ENCODE results near the gene FAM171A2.
"Not testable (repeated sequence)": the region's sequence is repeated elsewhere in the genome, so short reads cannot be mapped to it uniquely, and the experiment has no call there.

The FAM171A2 gene

DNA sequence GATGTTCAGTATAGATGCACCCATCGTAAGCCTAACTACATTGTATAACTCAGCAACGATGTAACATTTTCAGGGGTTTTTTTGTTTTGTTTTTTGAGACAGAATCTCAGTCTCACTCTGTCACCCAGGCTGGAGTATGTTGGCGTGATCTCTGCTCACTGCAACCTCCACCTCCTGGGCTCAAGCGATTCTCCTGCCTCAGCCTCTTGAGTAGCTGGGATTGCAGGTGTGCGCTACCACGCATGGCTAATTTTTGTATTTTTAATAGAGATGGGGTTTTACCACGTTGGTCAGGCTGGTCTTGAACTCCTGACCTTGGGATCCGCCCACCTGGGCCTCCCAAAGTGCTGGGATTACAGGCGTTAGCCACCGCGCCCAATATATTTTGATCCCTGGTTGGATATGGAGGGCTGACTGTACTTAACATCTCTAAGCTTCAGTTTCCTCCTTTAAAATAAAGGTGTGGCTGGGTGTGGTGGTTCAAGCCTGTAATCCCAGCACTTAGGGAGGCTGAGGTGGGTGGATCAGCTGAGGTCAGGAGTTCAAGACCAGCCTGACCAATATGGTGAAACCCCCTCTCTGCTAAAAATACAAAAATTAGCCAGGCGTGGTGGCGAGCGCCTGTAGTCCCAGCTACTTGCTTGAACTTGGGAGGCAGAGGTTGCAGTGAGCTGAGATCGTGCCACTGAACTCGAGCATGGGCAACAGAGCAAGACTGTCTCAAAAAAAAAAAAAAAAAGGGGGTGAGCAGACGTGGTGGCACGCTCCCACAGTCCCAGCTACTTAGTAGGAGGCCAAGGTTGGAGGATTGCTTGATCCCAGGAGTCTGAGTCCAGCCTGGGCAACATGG lies 16.2 kb downstream of the FAM171A2 start:
- DNase-seq (ENCODE audit: low read depth in 2 of 2): not testable (repeated sequence)

DNA sequence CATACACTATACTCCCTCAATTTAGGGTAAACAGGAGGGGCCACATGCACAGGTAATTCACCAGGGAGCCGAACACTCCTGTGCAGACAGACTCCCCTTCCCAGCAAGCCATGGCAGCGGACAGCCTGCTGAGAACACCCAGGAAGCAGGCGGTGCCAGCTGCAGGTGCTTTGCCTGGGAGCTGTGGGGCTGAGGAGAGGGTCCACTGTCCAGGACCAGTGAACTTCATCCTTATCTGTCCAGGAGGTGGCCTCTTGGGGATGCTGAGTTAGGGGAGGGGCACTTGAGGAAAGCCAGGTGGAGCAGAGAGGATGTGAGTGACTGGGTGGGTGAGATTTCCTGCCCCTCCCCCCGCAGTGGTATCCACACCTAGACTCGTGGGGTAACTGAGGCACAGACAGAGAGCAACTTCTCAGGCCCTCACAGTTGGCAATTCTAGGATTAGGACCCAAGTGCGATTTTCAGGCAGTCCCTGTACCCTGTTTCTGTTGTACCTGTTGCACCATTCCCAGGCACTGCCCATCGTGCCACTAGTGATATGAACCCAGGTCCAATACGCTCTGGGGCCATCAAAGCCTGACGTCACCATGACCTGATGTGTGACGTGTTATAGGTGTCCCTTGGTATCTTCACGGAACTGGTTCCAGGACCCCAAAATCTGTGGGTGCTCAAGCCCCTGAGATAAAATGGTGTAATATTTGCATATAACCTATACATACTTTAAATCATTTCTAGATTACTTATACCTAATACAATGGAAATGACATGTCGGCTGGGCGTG lies 17.4 kb downstream of the FAM171A2 start:
- DNase-seq (ENCODE audit: low read depth in 2 of 2): no peak

DNA sequence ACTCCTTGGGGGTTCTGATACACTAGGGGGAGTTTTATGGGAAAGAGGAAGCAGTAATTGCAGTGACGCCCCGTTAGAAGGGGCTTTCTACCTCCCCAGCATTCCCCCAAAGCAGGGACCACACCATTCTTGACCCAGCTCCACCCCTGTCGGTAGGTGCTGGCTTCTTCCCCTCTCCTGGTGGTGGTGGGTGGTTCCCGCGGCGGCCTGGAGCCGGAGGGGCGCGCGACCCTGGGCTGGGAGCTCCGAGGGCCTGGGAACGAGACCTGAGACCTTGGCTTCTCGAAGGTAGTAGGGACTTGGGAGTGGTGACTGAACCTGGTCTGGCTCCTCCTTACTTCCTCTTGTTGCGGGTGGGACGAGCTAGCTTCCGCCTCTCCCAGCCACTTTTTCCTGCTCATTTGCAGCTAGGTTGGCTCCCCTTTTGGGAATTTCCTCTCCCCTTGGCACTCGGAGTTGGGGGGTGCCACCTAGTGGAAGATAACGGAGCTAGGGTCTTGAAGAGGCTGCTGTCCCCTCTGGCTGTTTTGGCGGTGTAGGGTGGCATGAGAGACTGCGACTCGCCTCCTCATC lies 18.1 kb downstream of the FAM171A2 start:
- DNase-seq (ENCODE audit: low read depth in 2 of 2): peak; percentile 22 to 26

DNA sequence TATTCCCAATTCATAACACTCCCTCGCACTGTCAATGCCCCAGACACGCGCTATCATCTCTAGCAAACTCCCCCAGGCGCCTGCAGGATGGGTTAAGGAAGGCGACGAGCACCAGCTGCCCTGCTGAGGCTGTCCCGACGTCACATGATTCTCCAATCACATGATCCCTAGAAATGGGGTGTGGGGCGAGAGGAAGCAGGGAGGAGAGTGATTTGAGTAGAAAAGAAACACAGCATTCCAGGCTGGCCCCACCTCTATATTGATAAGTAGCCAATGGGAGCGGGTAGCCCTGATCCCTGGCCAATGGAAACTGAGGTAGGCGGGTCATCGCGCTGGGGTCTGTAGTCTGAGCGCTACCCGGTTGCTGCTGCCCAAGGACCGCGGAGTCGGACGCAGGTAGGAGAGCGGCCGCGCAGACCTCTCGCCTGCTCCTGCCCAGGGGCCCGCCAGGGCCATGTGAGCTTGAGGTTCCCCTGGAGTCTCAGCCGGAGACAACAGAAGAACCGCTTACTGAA lies 18.7 kb downstream of the FAM171A2 start, which contains the start of gene GRN:
Gene GRN (plus strand): TSS at position 364 of the 515 bp plus-strand sequence. CDS start 3,863 bp downstream, outside the sequence.
- peak; percentile 74 to 75 for DNase-seq (ENCODE audit: low read depth in 2 of 2)

DNA sequence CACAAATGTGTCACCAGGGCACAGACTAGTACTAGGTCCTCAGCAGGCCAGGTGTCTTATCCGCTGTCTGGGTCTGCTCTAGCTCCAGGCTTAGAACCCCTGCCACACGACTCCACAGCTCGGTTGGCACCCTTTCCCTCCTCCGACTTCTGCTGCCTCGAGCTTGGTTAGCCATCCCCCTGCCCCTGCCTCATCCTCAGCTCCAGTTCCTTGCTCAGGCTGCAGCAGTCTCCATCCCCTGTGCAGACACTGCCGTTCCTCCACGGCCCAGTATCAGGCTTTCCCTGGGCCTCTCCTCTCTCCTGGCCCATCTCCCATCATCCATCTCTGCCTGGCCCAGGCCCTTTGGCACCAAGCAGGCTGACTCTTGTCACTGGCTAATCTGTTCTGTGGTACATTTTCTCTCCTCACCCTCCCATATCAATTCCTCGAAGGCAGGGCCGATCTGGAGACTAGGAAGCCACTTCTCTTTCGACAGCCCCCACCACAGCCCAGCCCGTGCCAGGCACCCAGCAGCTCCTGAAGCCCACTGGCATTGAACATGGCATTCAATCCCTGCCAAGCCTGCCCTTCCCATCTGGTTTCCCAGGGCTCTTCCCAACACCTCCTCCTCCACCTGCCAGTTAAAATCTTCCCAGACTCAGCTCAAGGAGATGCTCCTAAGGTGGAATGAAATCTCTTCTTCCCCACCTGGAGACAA lies 20.0 kb downstream of the FAM171A2 start:
- DNase-seq (ENCODE audit: low read depth in 2 of 2): no peak

DNA sequence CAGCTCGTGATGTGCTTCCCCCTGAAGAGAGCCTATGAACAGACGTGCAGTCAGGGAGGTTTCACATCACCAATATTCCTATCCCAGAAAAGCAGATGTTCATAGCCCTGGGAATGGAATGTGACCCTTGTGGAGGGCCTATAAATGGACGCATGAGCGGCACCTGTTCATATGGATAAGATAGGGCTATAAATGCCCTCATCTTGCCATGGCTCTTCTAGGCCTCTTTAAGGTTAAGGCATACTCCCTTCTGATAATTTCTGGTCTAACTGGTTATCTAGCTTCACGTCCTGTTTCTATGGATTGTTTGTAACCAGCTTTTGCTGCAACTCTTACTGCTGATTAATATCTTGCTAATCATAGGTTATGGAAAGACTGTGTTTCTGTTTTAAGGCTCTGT lies 23.1 kb downstream of the FAM171A2 start:
- DNase-seq (ENCODE audit: low read depth in 2 of 2): not testable (repeated sequence)

DNA sequence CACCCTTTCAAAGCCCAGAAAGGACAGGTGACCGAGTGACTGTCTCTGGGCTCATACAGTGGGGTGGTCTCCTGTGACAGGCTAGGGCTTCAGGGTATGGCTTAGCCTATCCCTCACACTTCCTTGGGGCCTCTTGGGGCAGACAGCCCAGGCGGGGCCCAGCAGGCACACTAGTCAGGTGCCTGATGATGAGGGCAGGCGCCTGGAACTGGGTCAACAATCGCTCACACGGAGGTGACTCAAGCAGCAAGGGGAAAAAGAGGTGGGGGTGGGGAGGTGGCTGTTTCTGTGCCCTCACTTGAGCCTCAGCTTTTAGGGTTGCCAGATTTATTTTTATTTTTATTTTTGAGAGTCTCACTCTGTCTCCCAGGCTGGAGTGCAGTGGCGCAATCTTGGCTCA lies 25.0 kb downstream of the FAM171A2 start:
- no peak for DNase-seq (ENCODE audit: low read depth in 2 of 2)

DNA sequence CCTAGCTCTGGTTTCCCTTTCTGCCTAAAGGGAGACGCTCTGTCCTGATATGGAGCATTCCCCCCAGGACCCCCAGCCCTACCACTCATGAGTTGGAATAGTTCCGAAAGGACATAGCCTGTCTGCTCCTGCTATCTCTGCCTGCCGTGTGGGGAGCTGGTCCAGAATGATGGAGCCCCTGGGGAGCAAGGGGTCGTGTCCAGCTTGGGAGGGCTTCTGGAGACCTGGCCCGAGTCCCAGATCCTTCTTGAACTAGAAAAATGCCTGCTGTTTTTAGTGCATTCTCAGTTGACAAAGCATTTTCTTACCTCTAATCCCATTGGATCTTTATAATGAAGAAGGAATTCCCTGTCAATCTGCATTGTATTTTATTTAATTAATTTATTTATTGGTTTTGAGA lies 27.7 kb downstream of the FAM171A2 start:
- DNase-seq (ENCODE audit: low read depth in 2 of 2): no peak

DNA sequence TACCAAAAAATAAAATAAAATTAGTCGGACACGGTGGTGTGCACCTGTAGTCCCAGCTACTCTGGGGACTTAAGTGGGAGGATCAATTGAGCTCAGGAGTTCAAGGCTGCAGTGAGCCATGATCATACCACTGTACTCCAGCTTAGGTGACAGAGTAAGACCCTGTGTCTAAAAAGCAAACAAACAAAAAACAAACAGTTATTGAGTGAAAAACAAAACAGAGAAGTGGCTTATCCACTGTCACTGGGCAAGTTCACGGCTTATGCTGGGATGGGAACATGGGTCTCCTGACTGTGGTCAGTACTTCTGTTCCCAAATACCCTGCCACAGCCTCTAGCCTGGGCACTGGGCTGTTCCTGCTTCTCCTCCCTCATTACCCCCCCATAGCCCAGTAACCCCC lies 28.1 kb downstream of the FAM171A2 start:
- DNase-seq (ENCODE audit: low read depth in 2 of 2): no peak

DNA sequence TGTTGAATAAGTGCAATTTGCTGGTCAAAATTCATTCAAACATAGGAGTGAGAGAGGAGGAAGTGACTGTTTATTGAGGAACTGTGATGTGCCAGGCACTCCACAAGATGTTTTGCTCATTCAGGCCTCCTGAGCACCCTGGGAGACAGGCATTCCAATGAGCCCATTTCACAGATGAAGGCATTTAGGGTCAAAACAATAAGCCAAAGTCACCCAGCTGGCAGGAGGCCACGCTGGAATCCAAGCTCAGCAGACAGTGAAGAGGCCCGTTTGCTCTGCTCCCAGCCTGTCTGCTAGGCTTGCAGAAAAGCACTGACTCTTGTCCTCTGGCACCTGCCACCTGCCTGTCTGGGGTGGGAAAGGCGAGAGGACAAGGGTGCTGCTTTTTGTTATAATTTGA lies 28.9 kb downstream of the FAM171A2 start:
- no peak for DNase-seq (ENCODE audit: low read depth in 2 of 2)

DNA sequence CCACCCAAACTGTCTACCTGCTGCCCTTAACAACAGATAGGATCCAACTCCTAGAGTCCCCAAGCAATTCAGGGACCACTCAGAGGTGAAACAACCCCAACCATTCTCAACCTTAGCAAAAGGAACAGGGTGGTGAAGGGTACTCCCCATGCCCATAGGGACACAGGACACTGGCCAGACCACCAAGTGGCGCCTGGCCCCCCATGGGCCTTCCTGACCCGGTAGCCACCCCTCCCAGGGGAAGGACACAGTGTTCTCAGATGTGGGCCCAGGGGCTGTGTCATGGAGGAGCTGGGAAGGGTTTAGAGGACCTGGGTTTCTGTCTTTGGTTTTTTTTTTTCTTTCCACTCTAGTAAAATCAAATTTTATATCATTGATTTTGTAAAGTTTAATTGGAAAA lies 29.3 kb downstream of the FAM171A2 start:
- DNase-seq (ENCODE audit: low read depth in 2 of 2): no peak

DNA sequence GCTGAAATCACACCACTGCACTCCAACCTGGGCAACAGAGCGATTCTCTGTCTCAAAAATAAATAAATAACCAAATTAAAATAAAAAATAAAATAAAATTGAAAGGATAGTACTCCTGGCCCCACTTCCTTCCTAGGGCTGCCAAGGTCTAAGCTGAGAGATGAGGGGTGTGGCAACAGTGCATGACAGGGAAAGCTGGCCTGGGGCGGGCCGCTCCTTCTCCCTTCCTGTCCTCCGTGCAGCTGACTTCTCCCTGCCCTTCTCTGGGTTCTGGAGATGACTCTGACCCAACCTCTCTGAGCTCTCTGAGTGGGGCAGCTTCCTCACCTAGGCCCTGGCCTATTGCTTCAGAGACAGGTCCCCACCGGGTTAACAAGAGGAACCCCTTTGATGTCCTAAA lies 30.3 kb downstream of the FAM171A2 start:
- no peak for DNase-seq (ENCODE audit: low read depth in 2 of 2)

DNA sequence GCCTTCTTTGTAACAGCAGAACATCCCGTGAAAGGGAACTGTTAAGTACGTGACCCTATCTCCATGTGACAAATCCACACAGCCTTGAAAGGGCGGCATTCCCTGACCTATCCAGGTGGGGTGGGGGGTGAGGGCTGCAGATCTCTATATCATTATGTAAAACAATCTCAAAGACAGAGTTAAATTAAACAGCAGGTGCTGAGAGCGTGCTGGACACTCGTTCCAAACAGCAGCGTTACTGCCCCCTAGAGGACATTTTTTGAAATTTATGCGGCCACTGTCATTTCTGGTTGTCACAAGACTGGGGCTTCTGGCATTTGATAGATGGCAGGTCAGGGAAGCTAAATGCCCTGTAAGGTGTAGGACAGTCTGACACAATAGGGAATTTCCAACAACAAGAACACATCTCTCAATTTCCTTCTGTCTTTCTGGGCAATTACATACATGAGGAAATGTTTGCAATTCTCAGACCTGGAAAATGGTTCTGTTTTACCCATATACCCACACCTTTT lies 32.3 kb downstream of the FAM171A2 start:
- peak; percentile 30 to 53 for DNase-seq (ENCODE audit: low read depth in 2 of 2)

DNA sequence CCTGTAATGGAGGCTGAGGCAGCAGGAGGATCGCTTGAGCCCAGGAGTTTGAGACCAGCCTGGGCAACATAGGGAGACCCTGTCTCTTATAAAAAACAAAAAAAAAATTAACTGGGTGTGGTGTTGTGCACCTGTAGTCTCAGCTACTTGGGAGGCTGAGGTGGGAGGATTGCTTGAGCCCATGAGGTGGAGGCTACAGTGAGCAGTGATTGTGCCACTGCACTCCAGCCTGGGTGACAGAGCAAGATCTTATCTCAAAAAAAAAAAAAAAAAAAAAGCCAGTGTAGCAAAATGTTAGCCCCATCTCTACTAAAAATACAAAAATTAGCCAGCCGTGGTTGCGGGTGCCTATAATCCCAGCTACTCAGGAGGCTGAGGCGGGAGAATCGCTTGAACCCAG lies 33.4 kb downstream of the FAM171A2 start:
- DNase-seq (ENCODE audit: low read depth in 2 of 2): not testable (repeated sequence)

DNA sequence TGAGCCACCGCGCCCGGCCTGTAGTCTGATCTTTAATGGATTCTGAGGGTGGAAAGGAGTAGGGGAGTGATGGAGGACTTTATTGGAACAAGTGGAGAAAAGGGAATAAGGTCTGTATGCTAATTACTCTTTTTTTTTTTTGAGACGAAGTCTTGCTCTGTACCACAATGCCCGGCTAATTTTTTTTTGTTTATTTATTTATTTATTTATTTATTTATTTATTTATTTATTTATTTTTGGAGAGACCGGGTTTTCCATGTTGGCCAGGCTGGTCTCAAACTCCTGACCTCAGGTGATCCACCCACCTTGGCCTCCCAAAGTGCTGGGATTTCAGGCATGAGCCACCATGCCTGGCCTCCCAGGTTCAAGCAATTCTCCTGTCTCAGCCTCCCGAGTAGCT lies 34.1 kb downstream of the FAM171A2 start:
- not testable (repeated sequence) for DNase-seq (ENCODE audit: low read depth in 2 of 2)

DNA sequence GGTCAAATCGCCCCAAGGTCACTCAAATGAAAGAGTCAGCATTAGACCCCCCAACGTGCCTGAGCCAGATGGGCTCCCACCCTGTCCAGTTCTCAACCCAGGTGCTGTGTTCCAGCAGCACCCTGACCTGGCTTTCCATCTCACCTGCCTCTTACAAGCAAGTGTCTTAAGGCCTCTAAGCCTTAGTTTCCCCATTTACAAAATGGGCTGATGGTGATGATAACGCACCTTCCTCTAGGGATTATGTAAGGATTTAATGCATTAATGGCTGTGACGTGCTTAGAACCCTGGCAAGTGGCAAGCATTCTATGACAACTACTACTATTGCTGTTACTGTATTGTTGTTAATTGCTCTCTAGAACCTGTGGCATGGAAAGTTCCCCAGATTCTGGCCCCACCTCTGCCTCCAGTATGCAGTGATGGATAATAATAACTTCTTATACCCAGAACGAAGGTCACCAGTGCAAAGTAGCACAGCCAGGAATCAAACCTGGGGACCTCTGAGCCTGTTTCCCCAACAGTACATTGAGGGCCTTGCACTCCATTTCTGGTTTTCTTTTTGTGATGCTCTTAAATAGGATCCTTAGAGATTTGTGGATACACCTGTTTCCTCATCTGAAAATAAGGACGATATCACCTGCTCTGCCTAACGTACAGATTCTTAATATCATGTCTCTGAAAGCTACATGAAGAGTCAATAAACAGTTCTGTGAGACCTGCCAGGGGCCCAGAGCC lies 35.8 kb downstream of the FAM171A2 start:
- DNase-seq (ENCODE audit: low read depth in 2 of 2): no peak

DNA sequence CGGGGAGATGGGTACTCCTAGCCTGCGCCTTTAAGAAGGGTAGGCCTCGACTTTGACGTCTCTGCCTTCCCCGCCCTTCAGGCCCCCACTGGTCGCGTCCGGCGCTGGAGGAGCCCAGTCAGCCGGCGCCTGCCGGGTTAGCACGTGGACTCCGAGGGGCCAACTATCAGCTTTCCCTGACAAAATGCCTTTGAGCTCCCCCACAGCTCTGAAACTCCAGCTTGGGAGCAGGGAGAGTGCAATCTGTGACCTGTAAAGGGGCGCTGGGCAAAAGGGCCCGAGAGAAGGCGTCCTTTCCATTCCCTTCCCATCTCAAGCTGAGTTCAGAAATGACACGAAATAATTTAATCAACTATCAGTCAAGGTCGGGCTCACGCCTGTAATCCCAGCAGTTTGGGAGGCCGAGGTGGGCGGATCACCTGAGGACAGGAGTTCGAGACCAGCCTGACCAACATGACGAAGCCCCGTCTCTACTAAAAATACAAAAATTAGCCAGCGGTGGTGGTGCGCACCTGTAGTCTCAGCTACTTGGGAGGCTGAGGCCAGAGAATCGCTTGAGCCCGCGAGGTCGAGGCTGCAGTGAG lies 36.7 kb downstream of the FAM171A2 start:
- DNase-seq (ENCODE audit: low read depth in 2 of 2): peak; percentile 92 to 95

DNA sequence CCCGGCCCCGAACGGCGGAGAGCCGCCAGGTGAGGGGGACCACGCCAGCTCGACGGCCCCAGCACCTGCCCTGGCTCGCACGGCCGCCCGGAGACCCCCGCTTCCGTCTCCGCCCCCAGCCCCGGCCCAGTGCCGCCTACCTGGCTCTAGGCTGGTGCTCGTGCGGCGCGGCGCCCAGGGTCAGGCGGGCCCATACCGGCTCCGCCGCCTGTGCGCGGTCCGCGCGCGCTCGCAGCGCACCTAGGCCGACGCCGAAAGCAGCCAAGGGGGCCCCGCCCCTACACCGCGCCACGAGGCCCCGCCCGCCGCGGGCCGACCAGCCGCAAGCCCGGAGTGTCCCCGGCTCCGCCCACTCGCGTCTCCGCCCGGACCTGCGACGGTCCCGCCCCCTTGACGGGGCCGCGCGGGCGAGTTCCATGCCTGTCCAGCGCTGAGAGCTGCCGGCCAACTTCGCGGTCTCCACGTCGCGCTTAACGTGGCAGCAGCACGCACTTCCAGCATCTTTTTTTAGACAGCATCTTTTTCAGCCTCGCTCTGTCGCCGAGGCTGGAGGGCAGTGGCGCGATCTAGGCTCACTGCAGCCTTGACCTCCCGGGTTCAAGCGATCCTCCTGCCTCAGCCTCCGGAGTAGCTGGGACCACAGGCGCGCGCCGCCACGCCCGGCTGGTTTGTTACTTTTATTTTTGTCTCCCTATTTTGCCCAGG lies 38.9 kb downstream of the FAM171A2 start, which contains the start of gene SLC25A39:
Gene SLC25A39 (minus strand): TSS at position 253 of the 705 bp plus-strand sequence. CDS start 1,261 bp downstream, outside the sequence.
- peak; percentile 84 to 93 for DNase-seq (ENCODE audit: low read depth in 2 of 2)

DNA sequence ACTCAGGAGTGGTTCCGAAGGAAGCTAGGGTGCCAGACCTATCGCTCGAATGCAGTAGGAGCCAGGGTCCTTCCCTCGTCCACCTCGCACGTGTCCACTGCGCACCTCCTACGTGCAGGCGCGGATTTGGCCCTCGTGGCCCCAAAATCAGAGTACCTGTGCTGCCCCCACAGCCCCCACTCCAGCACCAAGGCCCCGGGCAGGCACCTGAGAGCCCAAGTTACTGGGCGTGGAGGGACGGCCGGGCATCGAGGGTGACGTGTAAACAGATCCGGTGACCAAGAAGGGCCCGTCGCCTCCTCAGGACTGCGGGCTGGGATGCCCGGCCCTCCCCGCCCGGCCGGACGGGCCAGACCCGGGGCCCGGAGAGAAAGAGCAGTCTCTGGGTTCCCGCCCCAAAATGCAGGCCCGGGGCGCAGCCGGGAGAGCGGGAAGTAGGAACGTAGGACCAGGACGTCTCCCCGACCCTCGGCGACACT lies 39.5 kb downstream of the FAM171A2 start:
- DNase-seq (ENCODE audit: low read depth in 2 of 2): no peak
